ENCODE results near the gene ARHGAP29. TPM values are rescaled to one million over a fixed set of nuclear protein-coding genes. Genes with fewer than 3 reads are reported as not detected.

Gene ARHGAP29
- total and polyA plus RNA-seq, 2 experiments from 2014 or later: 114 to 152 TPM

DNA sequence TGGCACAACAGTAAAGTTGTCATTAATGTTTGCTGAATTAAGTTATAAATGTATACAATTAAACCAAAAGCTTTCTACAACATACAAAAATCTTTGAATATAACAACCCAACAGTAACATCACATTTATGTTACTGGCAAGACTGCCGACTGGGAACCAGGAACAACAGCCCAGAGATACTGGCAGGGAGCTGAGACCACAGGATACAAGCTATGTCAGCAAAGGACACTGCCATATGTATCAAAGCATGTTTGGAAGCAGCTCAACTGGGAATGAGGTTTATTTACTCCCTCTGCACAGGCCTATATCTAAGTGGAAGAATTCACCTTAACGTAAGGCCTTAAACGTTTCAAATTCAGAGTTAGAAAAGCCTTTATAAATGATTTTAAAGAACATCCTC lies 50.4 kb downstream of the ARHGAP29 start:
- in situ Hi-C loops (cut with MboI): no loop called here
- no peaks in the 10 kb centered on the region for H3K9me3 ChIP-seq (ENCODE audit: low read depth)
- DNase-seq: no peak
- H3K9ac ChIP-seq: no peak overlapping the region
- peaks cover 99% of the 10 kb centered on the region for H3K79me2 ChIP-seq (ENCODE audit: insufficient read depth)
- peaks cover 100% of the 10 kb centered on the region for H3K36me3 ChIP-seq (ENCODE audit: low read depth)
- 58 to 59% methylated on average over 3 of the region's 3 CpGs for WGBS, 2 experiments (ENCODE audit: low coverage in 1 of 2, low lambda C conversion rate in 2 of 2, missing lambda C conversion rate in 2 of 2)
- H3K4me1 ChIP-seq (ENCODE audit: insufficient read depth): no peaks in the 10 kb centered on the region
- H3K4me3 ChIP-seq: no peak overlapping the region
- H2AFZ ChIP-seq: no peak overlapping the region
- H3K9me2 ChIP-seq (ENCODE audit: insufficient read depth): no peaks in the 10 kb centered on the region
- peak overlapping the region; percentile 2; the same call in 1 of the 2 replicates for H3K27ac ChIP-seq
- H4K20me1 ChIP-seq (ENCODE audit: insufficient read depth): peaks cover 3% of the 10 kb centered on the region; the same call in 1 of the 2 replicates
- TF ChIP-seq EZH2phosphoT487 (IDR thresholded peaks at IDR 0.05; ENCODE audit: insufficient read depth, low read depth) (no peak), EZH2 (IDR thresholded peaks at IDR 0.05; ENCODE audit: insufficient read depth, poor library complexity, severe bottlenecking) (no peak)
- H3F3A ChIP-seq (ENCODE audit: insufficient read depth): peaks cover 91% of the 10 kb centered on the region
- no peak overlapping the region for H3K4me2 ChIP-seq (ENCODE audit: unreplicated experiment)
- no peaks in the 10 kb centered on the region for H3K27me3 ChIP-seq (replicated peaks; ENCODE audit: insufficient read depth)

DNA sequence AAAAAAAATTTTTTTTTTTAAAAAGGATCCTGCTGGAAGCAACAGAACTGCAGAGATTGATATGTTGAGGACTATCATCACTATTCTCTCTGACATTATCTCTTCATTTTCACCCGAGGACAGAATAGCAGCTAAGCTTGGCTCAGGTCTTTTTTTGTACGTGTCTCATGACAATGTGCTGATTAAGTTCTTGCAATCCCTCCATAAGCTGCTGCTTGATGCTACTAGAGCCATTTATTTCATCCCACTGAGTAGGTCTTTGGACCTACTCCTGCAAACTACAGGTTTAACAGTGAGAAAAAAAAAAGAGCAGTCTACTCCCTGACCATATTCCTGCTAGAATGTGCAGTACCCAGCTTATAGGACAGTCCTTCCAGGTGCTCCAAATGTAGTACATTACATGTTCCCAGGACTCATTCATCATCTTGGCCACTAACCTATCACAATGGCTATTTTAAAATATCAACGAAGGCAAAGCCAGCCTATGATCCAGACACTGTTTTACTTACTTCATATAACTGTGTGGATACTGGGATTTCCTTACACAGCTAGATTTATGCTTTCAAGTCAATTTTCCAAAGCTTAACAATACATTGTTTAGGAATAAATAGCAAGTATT lies 54.1 kb downstream of the ARHGAP29 start:
- TF ChIP-seq EZH2 (IDR thresholded peaks at IDR 0.05; ENCODE audit: insufficient read depth, poor library complexity, severe bottlenecking) (no peak), EZH2phosphoT487 (IDR thresholded peaks at IDR 0.05; ENCODE audit: insufficient read depth, low read depth) (no peak)
- in situ Hi-C loops (cut with MboI): no loop called here
- Histone ChIP-seq H3K4me2 (ENCODE audit: unreplicated experiment) (no peak overlapping the region), H3K9me2 (ENCODE audit: insufficient read depth) (no peaks in the 10 kb centered on the region), H3K36me3 (ENCODE audit: low read depth) (peaks cover 99% of the 10 kb centered on the region), H3K4me1 (ENCODE audit: insufficient read depth) (peaks cover 15% of the 10 kb centered on the region; the same call in 1 of the 2 replicates), H3K4me3 (no peak overlapping the region), H2AFZ (no peak overlapping the region), H3K27ac (no peak overlapping the region), H3F3A (ENCODE audit: insufficient read depth) (peaks cover 91% of the 10 kb centered on the region), H3K27me3 (replicated peaks; ENCODE audit: insufficient read depth) (no peaks in the 10 kb centered on the region), H4K20me1 (ENCODE audit: insufficient read depth) (no peaks in the 10 kb centered on the region), H3K9me3 (ENCODE audit: low read depth) (no peaks in the 10 kb centered on the region), H3K9ac (no peak overlapping the region), H3K79me2 (ENCODE audit: insufficient read depth) (peaks cover 98% of the 10 kb centered on the region)
- 48 to 55% methylated on average over 3 of the region's 3 CpGs for WGBS, 2 experiments (ENCODE audit: low coverage in 1 of 2, low lambda C conversion rate in 2 of 2, missing lambda C conversion rate in 2 of 2)
- no peak for DNase-seq

DNA sequence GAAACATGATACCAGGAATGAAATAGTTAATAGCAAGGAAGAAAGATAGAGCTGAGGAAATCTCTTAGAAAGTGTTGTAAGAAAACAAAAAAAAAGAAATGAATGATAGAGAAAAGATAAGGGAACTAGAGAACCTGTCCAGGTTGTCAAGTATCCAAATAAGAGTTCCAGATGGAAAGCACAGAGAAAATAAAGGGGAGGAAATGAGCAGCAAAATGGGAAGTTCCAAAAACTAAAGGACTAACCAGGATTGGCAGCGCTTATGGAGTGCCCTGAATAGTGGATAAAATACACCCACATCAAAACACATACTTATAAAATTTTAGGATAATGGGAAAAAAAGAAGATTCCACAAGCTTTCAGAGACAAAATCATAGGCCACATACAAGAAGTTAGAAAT lies 55.2 kb downstream of the ARHGAP29 start:
- Histone ChIP-seq H3K79me2 (ENCODE audit: insufficient read depth) (peaks cover 98% of the 10 kb centered on the region), H3K9ac (no peak overlapping the region), H4K20me1 (ENCODE audit: insufficient read depth) (no peaks in the 10 kb centered on the region), H3K4me1 (ENCODE audit: insufficient read depth) (peaks cover 15% of the 10 kb centered on the region; the same call in 1 of the 2 replicates), H2AFZ (no peak overlapping the region), H3K4me2 (ENCODE audit: unreplicated experiment) (no peak overlapping the region), H3K9me3 (ENCODE audit: low read depth) (no peaks in the 10 kb centered on the region), H3K27me3 (replicated peaks; ENCODE audit: insufficient read depth) (no peaks in the 10 kb centered on the region), H3K4me3 (no peak overlapping the region), H3K27ac (no peak overlapping the region), H3K9me2 (ENCODE audit: insufficient read depth) (no peaks in the 10 kb centered on the region), H3K36me3 (ENCODE audit: low read depth) (peaks cover 99% of the 10 kb centered on the region), H3F3A (ENCODE audit: insufficient read depth) (peaks cover 91% of the 10 kb centered on the region)
- 55 to 58% methylated on average over 1 of the region's 1 CpG for WGBS, 2 experiments (ENCODE audit: low coverage in 1 of 2, low lambda C conversion rate in 2 of 2, missing lambda C conversion rate in 2 of 2)
- DNase-seq: no peak
- in situ Hi-C loops (cut with MboI): no loop called here
- no peak for TF ChIP-seq EZH2 (IDR thresholded peaks at IDR 0.05; ENCODE audit: insufficient read depth, poor library complexity, severe bottlenecking)
- TF ChIP-seq EZH2phosphoT487 (IDR thresholded peaks at IDR 0.05; ENCODE audit: insufficient read depth, low read depth): no peak

DNA sequence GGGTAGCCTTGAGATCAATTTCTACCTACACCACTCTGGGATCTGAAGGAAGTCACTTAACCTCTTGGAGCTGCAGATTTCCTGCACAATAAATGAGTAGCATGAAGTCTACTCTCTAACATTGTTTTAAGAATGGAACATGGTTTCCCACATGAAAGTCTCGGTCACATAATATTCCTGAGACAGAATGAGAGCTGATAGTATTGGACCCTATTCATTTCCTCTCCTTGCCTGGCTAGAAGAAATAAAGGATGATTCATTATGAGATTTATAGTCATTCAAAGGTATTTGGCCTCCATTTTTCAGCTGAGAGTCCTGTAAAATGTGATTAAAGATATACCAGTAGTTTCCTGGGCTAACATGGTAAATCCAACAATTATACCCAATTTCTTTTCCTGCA lies 56.7 kb downstream of the ARHGAP29 start:
- TF ChIP-seq EZH2phosphoT487 (IDR thresholded peaks at IDR 0.05; ENCODE audit: insufficient read depth, low read depth): no peak
- no peak for TF ChIP-seq EZH2 (IDR thresholded peaks at IDR 0.05; ENCODE audit: insufficient read depth, poor library complexity, severe bottlenecking)
- Histone ChIP-seq H3K4me3 (no peak overlapping the region), H3K9ac (no peak overlapping the region), H3K4me2 (ENCODE audit: unreplicated experiment) (no peak overlapping the region), H3F3A (ENCODE audit: insufficient read depth) (peaks cover 94% of the 10 kb centered on the region), H3K36me3 (ENCODE audit: low read depth) (peaks cover 99% of the 10 kb centered on the region), H3K79me2 (ENCODE audit: insufficient read depth) (peaks cover 98% of the 10 kb centered on the region), H3K4me1 (ENCODE audit: insufficient read depth) (peaks cover 15% of the 10 kb centered on the region; the same call in 1 of the 2 replicates), H3K27me3 (replicated peaks; ENCODE audit: insufficient read depth) (no peaks in the 10 kb centered on the region), H3K27ac (peak overlapping the region; percentile 18), H3K9me2 (ENCODE audit: insufficient read depth) (no peaks in the 10 kb centered on the region), H4K20me1 (ENCODE audit: insufficient read depth) (no peaks in the 10 kb centered on the region), H2AFZ (no peak overlapping the region), H3K9me3 (ENCODE audit: low read depth) (no peaks in the 10 kb centered on the region)
- WGBS, 2 experiments (ENCODE audit: low coverage in 1 of 2, low lambda C conversion rate in 2 of 2, missing lambda C conversion rate in 2 of 2): 96 to 100% methylated on average over 1 of the region's 1 CpG
- in situ Hi-C loops (cut with MboI): no loop called here
- peak; percentile 22 for DNase-seq
